Endodermal cell (in vitro differentiated cells): ENCODE measurements around the gene TLR9. TPM values are rescaled to one million over a fixed set of nuclear protein-coding genes. Genes with fewer than 3 reads are reported as not detected.

Experiments used
- DNase-seq: peaks from one replicate; pipeline ENCODE4 v3.0.0-alpha.2; 2017
- H3K27ac ChIP-seq: 2 replicates; pipeline ENCODE4 v1.5.1; 2013; ENCODE audit warnings: mild to moderate bottlenecking, low read depth, low read length, moderate library complexity
- H3K27me3 ChIP-seq: 2 replicates; pipeline ENCODE4 v1.6.1; 2013; ENCODE audit warnings: mild to moderate bottlenecking, low read length, moderate library complexity; ENCODE audit not compliant: insufficient read depth, control insufficient read depth, poor library complexity, severe bottlenecking
- H3K36me3 ChIP-seq: 2 replicates; pipeline ENCODE4 v1.7.0; 2013; ENCODE audit warnings: mild to moderate bottlenecking, low read length, moderate library complexity; ENCODE audit not compliant: control insufficient read depth, insufficient read depth
- H3K4me1 ChIP-seq: one replicate; pipeline ENCODE4 v1.7.0; 2013; ENCODE audit warnings: low read length; ENCODE audit not compliant: control insufficient read depth, insufficient read depth
- H3K4me3 ChIP-seq: 2 replicates; pipeline ENCODE4 v1.5.1; 2013; ENCODE audit warnings: mild to moderate bottlenecking, low read length, moderate library complexity
- H3K9ac ChIP-seq: 2 replicates; pipeline ENCODE4 v1.6.1; 2013; ENCODE audit warnings: mild to moderate bottlenecking, low read length, moderate library complexity; ENCODE audit not compliant: poor library complexity, severe bottlenecking; ENCODE audit errors: extremely low read depth
- H3K9me3 ChIP-seq: 2 replicates; pipeline ENCODE4 v1.6.1; 2013; ENCODE audit warnings: mild to moderate bottlenecking, low read length, moderate library complexity; ENCODE audit not compliant: control insufficient read depth
- H3K27ac Mint-ChIP-seq: 2 replicates; pipeline ENCODE4 v1.8.0; 2020; ENCODE audit warnings: mixed read lengths
- H3K27me3 Mint-ChIP-seq: 2 replicates; pipeline ENCODE4 v1.8.0; 2021; ENCODE audit warnings: mild to moderate bottlenecking, mixed read lengths; ENCODE audit not compliant: insufficient read depth
- H3K36me3 Mint-ChIP-seq: 2 replicates; pipeline ENCODE4 v1.8.0; 2020; ENCODE audit warnings: low read depth, mixed read lengths
- H3K4me1 Mint-ChIP-seq: 2 replicates; pipeline ENCODE4 v1.8.0; 2020; ENCODE audit warnings: mixed read lengths
- H3K4me3 Mint-ChIP-seq: 2 replicates; pipeline ENCODE4 v1.8.0; 2020; ENCODE audit warnings: mild to moderate bottlenecking, moderate library complexity, mixed read lengths
- H3K9me3 Mint-ChIP-seq: 2 replicates; pipeline ENCODE4 v1.8.0; 2020; ENCODE audit warnings: mild to moderate bottlenecking, mixed read lengths
- CTCF ChIP-seq: fragments of 200-600 bp; sonication (generic); conservative IDR thresholded peaks from 2 replicates; pipeline ENCODE4 v1.5.0; 2021; ENCODE audit warnings: antibody characterized with exemption, mild to moderate bottlenecking
- WGBS, 2 experiments: methylation state at CpG; one replicate each; pipeline versions ENCODE4 v1.1.5 to v1.1.7; 2013; ENCODE audit warnings: missing lambda C conversion rate in 2 of 2, mixed read lengths in 1 of 2; ENCODE audit not compliant: insufficient coverage in 1 of 2, insufficient read length in 1 of 2; 5-methylcytosine and 5-hydroxymethylcytosine counted together
- total RNA-seq, 2 donors: library from RNA; stranded (reverse); fragmentation: NEBNext Ultra II Directional in 1 of 2; extraction: Animal tissue kit (Norgen Biotek cat#: 25700) in 1 of 2; gene quantifications; 2 replicates in 1 of 2; 3 replicates in 1 of 2; pipeline ENCODE4 v1.2.1, GENCODE V29; 2021

TLR9 gene
- total RNA-seq, 2 donors from 2014 or later: 0.11 TPM; not detected in 1

- no peaks in the 10 kb centered on the region for H3K27me3 ChIP-seq
- no peaks in the 10 kb centered on the region for H3K27me3 Mint-ChIP-seq
- H3K4me3 ChIP-seq: no peak overlapping the region
- H3K9me3 Mint-ChIP-seq: no peaks in the 10 kb centered on the region
- no peak for TF ChIP-seq CTCF
- DNase-seq: no peak
- H3K27ac Mint-ChIP-seq: peak overlapping the region; percentile 55
- H3K9me3 ChIP-seq: no peaks in the 10 kb centered on the region
- H3K36me3 ChIP-seq: peaks cover 20% of the 10 kb centered on the region
- H3K36me3 Mint-ChIP-seq: peaks cover 22% of the 10 kb centered on the region
- 93 to 94% methylated on average over 9 to 12 of the region's 12 CpGs for WGBS, 2 experiments
- H3K4me3 Mint-ChIP-seq: no peak overlapping the region
- peaks cover 8% of the 10 kb centered on the region for H3K4me1 ChIP-seq
- peaks cover 10% of the 10 kb centered on the region for H3K4me1 Mint-ChIP-seq
- H3K27ac ChIP-seq: no peak overlapping the region
- H3K9ac ChIP-seq: no peak overlapping the region
Measured at GRCh38 chr3:52218454-52218853, 7.0 kb downstream of the TLR9 start.

GRCh38 chr3:52218026-52218425, 7.4 kb downstream of the TLR9 start:
- no peak overlapping the region for H3K27ac ChIP-seq
- H3K4me1 ChIP-seq: peaks cover 8% of the 10 kb centered on the region
- Mint-ChIP-seq H3K4me3 (no peak overlapping the region), H3K27ac (no peak overlapping the region), H3K36me3 (peaks cover 25% of the 10 kb centered on the region), H3K4me1 (peaks cover 10% of the 10 kb centered on the region), H3K9me3 (no peaks in the 10 kb centered on the region), H3K27me3 (no peaks in the 10 kb centered on the region)
- no peaks in the 10 kb centered on the region for H3K9me3 ChIP-seq
- no peak overlapping the region for H3K4me3 ChIP-seq
- WGBS, 2 experiments: 90 to 92% methylated on average over 3 of the region's 3 CpGs
- no peak overlapping the region for H3K9ac ChIP-seq
- H3K36me3 ChIP-seq: peaks cover 24% of the 10 kb centered on the region
- TF ChIP-seq CTCF: no peak
- DNase-seq: no peak
- no peaks in the 10 kb centered on the region for H3K27me3 ChIP-seq

GRCh38 chr3:52217409-52217805, 8.0 kb downstream of the TLR9 start:
- Histone ChIP-seq H3K9ac (no peak overlapping the region), H3K27me3 (no peaks in the 10 kb centered on the region), H3K36me3 (peaks cover 28% of the 10 kb centered on the region), H3K27ac (no peak overlapping the region), H3K4me1 (peaks cover 8% of the 10 kb centered on the region), H3K4me3 (no peak overlapping the region), H3K9me3 (no peaks in the 10 kb centered on the region)
- no peaks in the 10 kb centered on the region for H3K9me3 Mint-ChIP-seq
- no peak overlapping the region for H3K4me3 Mint-ChIP-seq
- peak; percentile 50 for DNase-seq
- peaks cover 10% of the 10 kb centered on the region for H3K4me1 Mint-ChIP-seq
- no peak overlapping the region for H3K27ac Mint-ChIP-seq
- H3K27me3 Mint-ChIP-seq: no peaks in the 10 kb centered on the region
- H3K36me3 Mint-ChIP-seq: peaks cover 30% of the 10 kb centered on the region
- 90 to 92% methylated on average over 6 to 10 of the region's 10 CpGs for WGBS, 2 experiments
- no peak for TF ChIP-seq CTCF
